HG03025 (cell line): ENCODE measurements around the gene FOSL1.

Experiments used
- ATAC-seq: cut with Tn5 transposase; IDR thresholded peaks from one replicate; pipeline ENCODE4 v1.9.1; 2021; ENCODE audit warnings: mild to moderate bottlenecking, moderate library complexity; ENCODE audit not compliant: unreplicated experiment, low FRiP score

FOSL1 gene

DNA sequence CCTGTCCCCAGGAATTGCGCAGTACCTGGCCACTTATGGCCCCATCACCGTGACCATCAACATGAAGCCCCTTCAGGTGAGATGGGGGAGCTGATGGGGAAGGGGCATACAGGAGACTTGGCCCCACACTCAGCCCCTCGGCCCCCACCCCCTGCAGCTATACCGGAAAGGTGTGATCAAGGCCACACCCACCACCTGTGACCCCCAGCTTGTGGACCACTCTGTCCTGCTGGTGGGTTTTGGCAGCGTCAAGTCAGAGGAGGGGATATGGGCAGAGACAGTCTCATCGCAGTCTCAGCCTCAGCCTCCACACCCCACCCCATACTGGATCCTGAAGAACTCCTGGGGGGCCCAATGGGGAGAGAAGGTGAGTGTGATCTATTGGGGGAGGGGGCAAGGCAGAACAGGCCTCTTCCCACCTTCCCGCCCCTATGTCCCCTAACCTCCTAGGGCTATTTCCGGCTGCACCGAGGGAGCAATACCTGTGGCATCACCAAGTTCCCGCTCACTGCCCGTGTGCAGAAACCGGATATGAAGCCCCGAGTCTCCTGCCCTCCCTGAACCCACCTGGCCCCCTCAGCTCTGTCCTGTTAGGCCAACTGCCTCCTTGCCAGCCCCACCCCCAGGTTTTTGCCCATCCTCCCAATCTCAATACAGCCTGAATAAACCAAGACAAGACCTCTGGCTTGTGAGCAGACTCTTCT is 17.0 kb downstream of the FOSL1 start:
- no peak for ATAC-seq

DNA sequence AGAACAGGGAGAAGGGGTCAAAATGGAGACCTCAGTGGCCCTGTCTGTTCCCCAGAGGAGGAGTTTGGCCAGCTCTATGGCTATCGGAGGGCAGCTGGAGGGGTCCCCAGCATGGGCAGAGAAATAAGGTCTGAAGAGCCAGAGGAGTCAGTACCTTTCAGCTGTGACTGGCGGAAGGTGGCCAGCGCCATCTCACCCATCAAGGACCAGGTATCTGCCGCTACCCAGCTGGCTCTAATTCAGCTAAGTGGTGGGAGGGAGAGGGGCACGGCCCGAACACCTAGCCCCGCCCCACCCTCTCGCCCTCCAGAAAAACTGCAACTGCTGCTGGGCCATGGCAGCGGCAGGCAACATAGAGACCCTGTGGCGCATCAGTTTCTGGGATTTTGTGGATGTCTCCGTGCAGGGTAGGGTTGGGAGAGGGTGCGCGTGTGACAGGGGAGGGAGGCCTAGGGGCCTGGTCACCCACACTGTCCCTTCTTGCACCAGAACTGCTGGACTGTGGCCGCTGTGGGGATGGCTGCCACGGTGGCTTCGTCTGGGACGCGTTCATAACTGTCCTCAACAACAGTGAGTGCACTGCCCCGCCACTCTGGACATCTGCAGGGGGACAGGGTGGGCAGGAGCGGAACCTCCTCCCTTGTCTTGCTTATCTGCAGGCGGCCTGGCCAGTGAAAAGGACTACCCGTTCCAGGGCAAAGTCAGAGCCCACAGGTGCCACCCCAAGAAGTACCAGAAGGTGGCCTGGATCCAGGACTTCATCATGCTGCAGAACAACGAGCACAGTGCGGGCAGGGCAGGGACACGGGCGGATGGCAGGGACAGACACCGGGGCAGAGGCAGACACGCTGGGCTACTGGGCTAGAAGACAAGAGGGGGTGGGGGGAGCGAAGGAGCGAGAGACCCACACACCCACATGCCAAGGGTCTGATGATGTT is 17.8 kb downstream of the FOSL1 start:
- no peak for ATAC-seq

DNA sequence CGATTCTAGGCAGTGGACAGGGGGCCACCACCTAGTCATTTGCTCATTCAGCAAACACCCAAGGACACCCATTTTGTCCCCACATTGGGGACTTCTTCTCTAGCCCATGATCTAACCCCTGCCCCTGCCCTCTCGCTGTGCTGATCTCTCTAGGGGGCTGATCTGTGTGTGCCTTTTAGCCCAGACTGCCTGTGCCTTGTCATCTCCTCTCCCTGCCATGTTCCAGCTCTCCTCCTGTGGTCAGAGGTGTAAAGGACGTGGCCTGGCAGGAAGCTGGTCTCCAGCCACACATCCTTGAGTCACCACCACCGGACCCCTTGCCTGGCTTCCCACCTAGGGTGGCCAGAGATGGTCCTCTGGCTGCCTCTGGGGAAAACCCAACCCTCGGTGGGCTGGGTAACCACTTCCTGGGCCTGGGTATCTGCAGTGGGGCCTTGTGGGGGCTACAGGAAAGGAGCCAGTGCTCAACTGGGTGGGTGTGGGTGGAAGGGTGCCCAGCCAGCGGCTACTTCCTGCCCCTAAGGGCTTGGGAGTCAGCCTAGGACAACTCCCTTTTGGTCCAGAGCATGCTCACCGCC is 19.3 kb downstream of the FOSL1 start:
- ATAC-seq, result no peak

DNA sequence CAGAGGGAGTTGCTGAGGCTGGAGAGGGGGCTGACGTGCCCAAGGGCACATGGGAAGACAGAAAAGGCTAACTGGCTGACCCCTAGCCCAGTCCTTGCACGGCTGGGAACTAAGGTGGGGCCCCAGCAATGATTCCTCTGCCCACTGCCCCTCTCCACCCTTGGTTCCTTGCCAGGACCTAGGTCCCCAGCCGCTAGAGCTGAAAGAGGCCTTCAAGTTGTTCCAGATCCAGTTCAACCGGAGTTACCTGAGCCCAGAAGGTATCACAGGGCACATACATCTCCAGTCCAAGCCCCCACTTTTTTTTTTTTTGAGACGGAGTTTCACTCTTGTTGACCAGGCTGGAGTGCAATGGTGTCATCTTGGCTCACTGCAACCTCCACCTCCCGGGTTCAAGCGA is 20.2 kb downstream of the FOSL1 start:
- ATAC-seq, result no peak

DNA sequence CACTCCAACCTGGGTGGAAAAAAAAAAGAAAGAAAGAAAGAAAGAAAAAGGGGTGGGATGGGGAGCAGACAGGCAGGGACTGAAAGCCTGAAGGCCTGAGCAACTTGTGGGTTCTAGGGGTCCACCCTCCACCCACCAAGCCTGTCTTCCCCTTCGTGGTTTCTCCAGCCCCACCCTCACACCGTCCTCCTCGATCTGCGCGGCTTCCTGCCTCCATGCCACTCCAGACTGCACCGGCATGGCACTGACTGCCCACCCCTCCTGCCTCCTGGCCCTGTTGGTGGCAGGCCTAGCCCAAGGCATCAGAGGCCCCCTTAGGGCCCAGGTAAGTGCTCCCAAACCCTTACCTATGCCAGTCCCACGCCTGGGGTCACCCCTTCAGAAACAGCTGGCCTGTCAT is 20.6 kb downstream of the FOSL1 start, which contains the start of gene CTSW:
Gene CTSW (plus strand): TSS at position 221 of the 400 bp plus-strand sequence. CDS start 18 bp downstream, at position 239.
- no peak for ATAC-seq

DNA sequence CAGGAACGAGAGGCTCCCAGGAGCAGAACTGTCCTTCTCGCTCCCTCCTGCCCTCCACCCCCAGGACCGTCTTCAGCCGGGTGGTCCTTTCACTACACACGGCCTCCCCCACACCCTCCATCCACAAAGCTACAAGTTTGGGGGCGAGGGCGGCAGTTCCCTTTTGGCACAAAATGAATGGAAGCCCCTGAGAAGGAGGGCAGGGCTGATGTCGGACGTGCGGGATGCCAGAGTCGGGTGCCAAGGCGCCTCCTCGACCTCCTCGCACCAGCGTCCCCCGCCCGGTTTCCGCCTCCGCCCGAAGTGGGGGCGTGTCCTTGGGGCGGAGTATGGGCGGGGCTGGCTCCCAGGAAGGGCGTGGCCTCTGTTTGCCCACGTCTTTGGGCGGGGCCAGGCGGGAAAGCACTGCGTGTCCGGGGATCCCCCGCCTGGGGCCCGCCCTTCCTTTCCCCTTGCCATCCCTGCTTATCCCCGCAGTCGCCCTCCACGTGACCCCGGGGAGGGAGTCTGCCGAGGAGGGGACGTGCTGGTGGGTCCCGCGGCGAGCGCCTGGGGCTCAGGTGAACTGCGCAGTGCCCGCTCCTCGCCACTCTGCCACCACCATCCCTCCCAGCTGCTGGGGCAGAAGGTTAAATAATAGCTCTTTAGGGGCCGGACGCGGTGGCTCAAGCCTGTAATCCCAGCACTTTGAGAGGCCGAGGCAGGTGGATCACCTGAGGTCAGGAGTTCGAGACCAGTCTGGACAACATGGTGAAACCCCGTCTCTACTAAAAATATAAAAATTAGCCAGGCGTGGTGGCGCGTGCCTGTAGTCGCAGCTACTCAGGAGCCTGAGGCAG is 26.7 kb downstream of the FOSL1 start:
- peak; percentile 65 for ATAC-seq

DNA sequence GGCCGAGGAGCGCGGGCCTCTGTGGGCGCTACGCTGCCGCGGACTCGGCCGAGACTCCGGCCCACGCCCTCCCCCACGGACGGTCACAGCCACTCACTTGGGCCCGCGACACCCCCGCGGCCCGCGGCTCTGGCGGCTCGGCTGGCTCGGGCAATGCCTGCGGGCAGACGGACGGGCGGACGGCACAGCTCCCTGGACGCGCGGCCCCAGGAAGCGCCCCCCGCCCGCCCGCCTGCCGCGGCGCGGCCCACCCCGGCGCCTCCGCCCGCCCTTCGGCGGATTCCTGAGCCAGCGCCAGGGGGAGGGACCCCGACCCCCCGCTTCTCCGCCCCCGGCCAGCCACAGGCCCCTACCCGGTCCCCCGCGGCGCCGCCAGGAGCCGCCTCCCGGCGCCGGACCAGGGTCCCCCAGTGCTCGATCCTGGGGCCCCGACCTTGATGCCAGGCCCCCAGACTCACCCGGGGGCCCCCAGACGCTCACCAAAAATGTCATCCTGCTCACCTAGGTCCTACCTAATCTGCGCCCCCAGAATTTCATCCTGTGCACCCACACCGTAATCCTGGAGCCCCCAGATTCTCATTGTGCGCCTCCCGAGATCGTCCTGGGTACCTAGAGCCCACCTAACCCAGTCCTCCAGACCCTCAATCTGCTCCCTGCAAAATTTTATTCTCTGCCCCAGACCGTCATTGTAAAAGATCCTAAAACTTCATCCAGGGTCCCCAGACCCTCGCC is 27.4 kb downstream of the FOSL1 start, which contains the start of gene EFEMP2:
Gene EFEMP2 (minus strand): TSS at position 215 of the 732 bp plus-strand sequence. CDS start 446 bp downstream, outside the sequence.
- ATAC-seq, result no peak

DNA sequence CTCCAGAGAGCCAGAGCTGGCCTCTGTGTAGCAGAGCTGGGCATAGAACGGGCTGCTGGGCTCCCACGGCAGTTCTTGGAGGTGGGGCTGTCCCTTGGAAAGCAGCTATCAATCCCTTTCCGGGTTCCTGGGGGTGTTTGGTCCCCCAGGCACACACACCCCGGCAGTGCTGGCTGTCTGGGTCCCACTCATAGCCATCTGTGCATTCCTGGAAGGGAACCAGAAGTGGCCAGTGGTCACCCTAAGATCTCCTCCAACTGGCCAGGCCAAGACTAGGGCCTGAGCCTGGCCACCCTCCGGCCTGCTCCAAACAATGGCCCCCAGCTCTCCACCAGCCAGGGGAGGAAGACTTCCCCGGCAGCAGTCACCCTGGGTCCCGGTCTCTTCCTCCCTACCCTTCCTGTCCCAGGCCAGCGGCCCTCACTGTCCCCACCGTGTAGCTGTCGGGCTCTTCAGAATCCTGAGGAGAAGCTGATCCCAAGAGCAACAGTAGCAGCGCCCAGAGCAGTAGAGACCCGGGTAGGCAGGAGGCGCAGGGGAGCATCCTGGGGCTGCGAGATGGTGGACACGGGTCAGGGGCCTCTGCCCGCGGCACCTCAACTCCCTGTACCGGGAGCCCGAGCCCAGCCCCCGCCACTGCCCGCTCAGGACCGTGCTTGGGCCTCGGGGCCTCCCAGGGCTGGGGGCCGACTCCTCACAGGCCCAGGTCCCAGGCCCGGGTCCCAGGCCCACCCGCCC is 28.2 kb downstream of the FOSL1 start:
- no peak for ATAC-seq

DNA sequence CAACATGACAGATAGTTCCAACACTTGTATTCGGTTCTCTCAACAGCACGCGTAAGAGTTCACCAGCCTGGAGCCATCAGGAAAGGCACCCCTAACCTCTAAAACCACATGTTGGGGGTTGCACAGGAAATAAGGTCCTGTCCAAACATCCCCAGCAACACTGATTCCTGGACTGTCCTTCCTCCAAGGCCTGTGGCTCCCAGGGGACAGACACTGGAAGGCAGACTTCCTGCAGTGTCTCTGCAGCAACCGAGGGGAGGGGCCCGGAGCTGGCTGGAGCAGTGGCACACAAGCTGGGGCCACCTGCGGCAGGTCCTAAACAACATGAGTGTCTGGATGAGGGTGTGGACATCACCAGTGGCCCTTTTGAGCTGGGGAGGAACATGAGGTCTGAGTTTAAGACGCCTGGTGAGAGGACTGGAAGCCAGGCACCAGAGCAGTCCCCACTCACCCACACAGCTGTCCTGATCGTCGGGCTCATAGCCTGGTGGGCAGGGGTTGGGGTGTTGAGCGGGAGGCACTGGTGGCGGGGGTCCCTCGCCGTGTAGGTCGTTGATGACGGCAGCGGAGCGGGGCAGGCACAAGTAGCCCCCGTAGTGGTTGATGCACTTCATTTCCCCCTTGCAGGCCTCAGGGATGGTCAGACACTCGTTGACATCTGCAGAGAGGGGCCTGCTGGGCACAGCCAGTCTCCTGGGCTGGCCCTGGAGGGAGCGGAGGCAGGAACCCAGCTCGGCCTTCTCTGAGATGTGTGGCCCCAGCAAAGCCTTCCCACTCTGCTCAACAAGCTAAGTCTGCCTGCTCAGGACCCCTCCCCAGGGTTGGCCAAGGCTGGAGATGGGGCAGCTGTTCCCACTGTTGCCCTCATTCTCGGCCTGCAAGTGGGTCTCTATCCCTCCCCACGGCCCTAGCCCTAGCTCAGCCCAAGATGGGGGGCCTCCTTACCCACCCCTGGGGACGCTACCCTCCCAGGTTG is 29.2 kb downstream of the FOSL1 start:
- no peak for ATAC-seq

DNA sequence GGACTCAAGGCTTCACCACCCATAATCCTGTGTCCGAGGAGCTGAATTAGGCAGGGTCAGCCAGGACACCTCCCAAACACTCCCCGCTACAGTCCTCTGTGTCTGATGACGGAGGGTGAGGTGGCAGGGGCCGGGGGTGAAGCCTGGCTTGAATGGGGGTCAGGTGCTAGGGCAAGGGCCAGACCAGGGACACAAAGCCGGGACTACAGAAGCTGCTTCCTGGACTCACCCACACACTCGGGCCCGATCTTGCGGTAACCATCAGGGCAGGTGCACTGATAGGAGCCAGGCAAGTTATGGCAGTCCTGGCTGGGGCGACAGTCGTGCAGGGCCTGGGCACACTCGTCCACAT is 29.9 kb downstream of the FOSL1 start:
- no peak for ATAC-seq

DNA sequence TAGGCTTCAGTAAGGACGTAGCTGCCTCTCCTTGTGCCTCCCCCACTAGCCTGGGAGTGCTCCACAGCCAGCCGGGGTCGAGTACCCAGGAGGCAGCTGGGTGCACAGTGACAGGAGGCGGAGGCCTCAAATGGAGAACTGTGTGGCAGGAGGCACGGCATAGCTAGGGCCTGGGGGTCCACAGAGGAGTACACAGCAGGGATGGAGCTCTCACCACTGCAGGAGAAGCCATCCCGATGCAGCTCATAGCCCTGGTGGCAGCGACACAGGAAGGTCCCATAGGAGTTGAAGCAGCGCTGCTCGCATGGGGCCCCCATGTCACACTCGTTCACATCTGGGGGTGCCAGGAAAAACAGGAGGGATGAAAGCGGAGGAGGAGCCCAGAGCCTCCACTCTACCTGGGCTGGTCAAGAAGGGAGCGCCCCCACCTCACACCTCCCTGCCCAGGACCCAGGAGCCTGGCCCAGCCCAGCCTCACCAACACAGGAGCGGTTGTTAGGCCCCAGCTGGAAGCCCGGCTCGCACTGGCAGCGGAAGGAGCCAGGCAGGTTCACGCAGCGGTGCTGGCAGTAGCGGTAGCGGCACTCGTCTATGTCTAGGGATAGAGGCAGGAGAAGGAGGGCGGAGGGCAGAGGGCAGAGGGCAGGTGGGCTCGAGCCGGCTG is 30.4 kb downstream of the FOSL1 start:
- no peak for ATAC-seq

DNA sequence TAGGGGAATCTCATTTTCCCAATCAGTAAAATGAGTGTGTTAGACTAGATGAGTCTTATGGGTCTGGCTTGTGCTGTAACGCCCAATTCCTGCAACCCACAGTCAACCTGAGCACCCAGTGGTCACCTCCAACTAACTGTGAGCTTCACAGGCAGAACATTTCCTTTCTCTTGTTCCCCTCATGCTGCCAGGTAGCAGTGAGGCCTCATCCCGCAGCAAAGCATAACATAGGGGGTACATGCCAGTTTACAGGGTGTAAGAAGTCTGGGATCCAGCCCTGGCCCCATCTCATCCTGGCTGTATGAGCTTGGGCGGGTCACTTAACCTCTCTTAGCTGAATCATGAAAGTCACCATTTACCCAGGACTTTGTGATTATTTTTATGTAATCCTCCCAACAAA is 31.3 kb downstream of the FOSL1 start:
- ATAC-seq, result no peak

DNA sequence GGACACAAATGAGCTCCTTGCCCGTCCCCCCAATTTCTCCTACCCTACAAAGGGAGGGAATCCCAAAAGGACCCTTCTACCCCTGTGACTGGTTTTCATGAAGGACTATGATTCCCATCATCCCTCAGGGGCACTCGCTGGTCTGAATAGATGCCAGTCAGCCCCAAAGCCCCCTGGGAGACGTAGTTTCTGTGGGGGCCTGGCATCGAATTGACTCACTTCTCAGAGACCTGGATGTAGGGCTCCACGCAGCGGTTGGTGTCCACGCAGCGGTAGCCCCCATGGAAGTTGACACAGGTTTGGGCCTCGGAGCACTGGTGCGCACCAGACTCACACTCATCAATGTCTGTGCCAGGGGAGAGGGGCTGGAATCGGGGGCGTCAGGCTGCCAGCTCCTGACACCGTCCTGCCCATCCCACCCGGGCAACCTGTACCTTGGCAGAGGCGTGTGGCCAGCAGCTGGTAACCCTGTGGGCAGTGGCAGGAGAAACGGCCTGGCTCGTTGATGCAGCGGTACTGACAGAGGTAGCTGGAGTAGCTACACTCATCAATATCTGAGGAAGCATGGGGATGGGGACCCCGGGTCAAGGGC is 32.0 kb downstream of the FOSL1 start:
- ATAC-seq, result no peak

DNA sequence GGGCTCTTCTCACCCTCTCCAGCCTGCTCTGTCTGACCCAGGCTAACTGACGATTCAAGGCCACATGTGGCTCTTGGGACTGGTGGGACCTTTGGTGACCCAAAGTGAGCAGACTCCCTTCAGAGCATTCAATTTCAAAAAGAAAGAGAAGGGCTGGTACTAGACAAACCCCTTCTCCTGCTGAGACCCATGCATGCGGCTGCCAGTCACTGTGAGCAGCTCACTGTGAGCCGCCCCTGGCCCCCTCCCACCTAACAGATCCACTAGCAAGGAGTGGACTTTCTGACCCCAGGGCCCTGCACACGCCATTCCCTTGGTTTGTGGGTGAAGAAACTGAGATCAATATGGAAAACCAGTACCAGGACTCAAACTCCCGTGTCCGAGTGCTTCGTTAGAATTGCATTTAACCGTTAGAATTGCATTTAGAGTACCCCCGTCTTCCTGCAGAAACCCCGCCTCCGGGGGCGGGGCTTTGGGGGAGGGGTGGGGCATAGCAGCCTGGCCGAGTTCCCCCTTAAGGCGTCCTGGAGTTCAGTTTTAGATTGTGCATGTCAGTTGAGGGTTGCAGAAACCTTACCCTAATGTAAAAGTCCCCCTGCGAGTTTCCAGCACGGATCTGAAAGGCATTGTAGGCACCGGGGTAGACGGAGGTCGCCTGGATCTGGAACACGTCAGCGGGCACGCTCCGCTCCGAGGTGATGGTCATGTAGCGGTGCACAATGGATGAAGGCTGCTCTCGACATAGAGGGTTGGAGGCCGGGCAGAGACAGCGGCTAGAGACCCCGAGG is 32.7 kb downstream of the FOSL1 start:
- ATAC-seq, result no peak

DNA sequence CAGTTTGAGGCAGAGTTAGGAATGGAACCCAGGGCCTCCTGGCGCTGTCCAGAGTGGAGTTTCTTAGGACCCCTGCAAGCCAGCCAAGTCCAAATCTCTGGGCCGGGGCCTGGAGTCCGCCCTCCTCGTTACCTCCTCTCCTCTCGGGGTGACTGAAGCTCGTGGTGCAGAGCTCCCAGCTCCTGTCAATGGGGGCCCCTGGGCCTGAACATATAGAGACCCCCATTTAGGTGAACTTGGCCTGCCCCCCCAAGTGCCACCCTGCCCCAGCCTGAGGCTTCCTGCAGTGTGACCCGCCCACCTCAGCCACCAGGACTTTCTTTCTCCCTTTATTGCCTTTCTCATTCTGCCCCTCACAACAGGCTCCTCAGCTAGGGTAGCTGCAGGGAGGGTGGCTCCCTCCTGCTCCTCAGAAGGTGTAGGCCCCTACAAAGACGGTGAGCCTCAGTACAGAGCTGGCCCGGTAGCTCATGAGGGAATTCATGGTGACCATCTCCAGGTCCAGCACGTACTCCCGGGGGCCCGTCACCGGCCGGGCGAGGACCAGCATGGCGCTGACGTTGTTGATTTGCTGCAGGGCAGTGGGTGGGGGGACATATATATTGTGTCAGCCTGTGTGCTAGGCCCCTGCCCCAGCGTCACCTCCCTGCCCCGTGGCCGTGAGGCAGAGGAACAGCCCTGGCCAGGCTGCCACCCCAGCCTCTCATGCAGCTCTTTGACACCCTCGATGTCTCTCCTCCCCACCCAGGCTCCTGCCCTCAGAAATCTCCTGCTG is 33.5 kb downstream of the FOSL1 start:
- no peak for ATAC-seq
